GM18873 (cell line): ENCODE measurements around the gene KCNMA1.

Experiments used
- ATAC-seq: cut with Tn5 transposase; IDR thresholded peaks from one replicate; pipeline ENCODE4 v1.9.1; 2021; ENCODE audit warnings: mild to moderate bottlenecking, moderate library complexity, moderate number of reproducible peaks; ENCODE audit not compliant: unreplicated experiment, low FRiP score

The KCNMA1 gene

DNA sequence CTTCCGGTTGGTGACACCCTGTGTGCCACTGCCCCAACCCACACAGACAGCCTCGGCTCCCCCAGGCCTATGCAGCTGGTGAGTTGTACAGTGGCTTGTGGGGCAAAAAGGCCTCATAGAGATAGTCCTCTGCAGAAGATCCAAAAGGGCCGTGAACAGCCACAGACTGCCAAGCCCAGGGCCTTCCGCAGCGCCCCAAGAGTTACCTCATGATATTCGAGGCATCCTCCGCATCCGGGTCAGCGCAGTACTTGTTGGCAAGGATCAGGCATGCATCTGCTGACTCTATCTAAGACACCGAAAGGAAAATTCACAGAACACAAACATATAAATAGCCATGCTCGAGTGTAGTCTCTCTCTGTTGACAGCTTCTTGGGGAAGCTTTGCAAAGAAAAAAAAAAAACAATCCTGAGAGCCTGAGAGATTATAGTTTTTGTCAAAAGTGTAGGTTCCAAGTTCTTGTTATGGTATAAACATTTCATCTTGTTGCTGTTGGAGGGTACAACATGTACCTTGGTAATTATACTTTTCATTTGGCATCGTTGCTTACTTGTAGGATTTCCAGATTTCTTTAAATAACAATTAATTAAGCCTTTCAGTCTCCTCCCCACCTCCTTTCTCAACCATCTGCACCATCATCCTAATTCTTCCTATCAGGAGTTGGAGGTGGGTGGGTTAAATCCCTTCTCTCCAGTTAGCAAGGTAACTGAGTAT lies 553.0 kb downstream of the KCNMA1 start:
- ATAC-seq = no peak

DNA sequence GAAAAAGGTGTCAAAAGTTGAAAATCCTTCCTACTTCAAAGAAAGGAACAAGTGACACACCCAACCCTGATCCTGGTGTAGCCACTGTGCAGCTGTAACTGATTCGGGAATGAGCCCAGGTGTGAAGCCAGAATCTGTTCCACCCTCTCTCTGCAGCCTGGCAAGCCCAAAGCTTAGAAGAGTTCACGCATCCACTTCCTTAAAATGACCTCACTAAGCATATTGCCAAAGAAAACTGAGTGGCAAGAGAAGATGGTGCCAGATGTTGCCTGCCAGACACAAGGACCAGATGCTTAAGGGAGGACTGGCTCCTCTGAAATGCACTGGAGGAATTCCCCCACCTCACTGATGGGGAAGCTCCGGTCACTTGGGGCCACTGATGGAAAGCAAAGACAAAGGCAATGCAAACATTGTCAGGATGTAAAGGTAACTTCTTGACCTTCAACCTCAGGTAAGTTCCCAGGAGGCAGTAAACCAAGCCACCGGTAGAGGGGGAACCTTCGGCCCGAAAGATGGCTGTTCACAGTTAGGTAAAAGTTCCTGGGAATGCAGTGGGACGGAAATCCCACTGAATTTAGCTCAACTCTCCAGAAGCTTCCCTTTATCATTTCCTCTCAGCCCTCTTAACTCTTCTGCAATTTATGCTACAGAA lies 554.9 kb downstream of the KCNMA1 start:
- no peak for ATAC-seq

DNA sequence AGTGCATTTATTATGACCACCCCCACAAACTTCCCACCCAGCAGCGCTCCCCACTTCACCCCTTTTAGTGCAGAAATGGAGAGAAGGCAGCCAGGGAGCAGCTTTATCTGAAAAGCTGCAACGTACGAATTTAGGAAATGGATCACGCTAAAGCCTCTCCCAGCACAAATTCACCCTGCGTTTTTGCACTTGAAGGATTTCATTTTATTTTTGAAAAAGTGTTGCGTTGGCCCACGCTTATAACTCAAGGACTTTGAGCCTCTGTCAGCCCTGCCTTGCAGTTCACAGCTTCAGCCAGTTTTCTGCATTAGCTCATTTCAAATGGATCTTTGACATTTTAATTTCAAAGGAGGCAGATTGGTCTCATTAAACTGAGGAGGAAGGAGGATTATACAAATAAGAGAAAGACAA lies 556.1 kb downstream of the KCNMA1 start:
- ATAC-seq = no peak

DNA sequence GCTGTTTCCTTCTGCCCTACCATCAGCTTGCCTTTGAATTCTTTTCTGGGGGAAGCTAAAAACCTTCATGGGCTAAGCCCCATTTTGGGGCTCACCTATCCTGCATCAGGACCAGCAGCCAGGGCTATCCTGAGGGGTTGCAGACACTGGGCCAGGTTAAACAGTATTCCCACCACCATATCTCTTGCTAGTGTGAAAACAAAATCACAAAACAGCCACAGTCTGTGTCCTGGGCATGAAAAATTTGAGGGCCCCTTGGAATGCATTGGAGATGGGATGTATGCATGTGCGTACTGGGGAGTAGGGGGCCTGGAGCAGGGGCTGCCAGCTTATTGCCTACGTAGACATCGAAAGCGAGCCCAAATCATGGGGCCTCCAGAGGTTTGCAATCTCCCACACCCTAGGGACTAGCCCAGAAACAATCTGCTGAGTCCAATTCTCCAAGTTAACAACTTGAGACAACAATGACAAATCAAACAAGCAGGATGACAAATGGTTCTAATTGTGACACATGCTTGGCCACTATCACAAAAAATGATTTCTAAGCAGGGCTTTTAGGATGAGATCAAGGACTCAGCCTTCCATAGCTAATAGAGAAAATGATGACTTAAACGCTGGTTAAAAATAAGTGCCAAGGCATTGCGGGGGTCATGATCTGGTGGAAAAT lies 557.1 kb downstream of the KCNMA1 start:
- no peak for ATAC-seq

DNA sequence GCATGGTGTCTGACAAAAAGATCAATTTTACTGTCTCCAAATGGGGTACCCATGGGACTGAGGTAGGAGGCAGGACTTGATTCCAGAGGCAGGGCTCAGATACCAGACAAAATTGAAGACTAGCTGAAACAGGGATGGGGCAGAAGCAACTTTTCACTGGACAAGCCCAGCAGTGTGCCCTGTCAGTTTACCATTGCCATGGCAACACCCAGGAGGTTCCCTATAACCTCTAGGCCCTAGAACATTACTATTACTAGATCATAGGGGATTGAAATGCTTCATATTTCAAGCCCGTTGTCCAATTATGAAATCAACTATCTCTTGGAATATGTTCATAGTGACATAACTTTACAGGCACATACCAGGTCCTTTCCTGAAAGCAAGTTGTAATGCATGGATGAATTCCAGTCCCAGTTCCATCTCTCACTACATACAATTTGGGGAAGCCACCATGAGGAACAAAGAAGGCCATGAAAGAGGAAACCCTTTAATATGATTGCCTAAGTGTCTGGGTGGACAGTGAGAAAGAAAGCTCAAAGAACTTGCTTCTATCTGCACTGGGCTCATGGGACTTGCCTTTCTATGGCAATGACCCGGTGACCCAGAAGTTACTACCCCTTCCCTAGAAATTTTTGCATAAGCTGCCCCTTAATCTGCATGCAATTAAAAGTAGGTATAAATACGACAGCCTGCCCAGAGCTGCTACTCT lies 557.9 kb downstream of the KCNMA1 start:
- no peak for ATAC-seq

DNA sequence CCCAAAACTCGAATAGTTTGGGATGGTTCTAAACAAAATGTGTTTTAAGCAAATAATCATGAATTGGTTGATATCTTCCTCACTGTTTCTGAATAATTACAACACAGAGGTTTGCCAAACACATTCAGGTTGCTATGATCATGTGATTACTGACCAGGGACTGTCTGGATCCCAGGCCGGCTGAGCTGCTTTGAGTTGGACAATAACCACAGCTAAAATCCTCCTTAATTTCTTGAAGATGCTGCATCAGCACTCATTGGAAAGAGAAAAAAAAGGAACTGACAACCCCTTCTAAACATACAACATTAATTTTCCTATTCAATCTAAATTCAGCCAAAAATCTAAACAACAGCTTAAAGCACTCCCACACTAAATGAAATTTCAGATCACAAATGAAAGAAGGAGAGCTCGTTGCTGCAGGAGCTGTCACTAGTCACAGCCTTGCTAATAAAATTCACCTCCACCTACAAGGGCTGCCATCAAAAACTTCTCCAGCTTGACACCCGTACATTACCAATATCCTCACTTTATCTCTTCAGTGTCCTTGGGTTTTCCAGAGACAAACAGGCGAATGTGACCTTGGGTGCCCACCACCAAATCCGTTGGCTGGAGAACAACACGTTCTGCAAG lies 560.2 kb downstream of the KCNMA1 start:
- ATAC-seq = no peak

DNA sequence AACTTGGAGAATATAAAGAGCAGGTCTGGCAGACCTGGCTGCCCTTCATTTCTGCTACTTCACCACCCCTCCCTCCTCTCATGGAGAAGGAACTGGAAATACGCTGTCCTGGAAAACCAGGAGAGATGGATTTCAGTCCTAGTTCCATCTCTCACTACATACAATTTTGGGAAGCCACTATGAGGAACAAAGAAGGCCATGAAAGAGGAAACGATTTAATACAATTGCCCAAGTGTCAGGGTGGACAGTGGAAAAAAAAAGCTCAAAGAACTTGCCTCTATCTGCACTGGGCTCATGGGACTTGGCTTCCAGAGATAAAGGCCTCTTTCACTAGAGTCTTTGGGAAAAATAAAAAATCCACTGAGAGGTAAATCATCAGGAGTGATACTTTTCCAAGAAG lies 561.7 kb downstream of the KCNMA1 start:
- ATAC-seq = no peak

DNA sequence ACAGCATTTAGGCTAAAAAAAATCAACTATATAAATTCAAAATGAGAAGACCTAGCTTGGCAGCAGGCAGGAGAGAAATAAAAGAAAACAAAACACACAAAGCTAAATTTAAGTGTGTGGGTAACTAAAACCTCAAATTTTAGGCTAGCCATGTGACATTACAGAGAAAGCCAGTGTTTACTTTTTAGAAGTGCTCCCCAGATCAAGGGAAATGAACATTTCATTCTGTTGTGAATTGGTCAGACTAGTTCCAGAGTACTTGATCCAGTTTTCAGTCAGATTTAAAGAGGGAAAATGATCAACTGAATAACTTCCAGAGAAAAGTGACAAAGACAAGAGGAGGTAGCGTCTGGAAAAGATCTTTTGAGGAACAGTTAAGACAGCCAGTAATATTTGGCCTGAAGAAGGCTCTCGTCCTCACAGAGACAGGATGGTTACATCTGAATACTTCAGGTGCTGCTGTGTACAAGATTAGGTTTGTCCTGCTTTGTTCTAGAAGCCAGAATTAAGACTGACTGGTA lies 563.4 kb downstream of the KCNMA1 start:
- ATAC-seq = no peak

DNA sequence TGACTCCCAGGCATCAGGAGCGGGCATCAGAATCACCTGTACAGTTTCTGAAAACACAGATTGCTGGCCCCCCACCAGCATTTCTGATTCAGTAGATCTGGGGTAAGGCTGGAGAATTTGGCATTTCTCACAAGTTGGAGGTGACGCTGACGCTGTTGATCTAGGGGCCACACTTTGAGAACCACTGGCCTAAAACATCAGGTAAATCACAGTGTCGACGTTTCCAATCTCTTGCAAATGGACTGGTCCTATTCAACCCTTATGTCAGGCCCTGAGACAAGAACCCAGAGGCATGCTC lies 564.0 kb downstream of the KCNMA1 start:
- no peak for ATAC-seq

DNA sequence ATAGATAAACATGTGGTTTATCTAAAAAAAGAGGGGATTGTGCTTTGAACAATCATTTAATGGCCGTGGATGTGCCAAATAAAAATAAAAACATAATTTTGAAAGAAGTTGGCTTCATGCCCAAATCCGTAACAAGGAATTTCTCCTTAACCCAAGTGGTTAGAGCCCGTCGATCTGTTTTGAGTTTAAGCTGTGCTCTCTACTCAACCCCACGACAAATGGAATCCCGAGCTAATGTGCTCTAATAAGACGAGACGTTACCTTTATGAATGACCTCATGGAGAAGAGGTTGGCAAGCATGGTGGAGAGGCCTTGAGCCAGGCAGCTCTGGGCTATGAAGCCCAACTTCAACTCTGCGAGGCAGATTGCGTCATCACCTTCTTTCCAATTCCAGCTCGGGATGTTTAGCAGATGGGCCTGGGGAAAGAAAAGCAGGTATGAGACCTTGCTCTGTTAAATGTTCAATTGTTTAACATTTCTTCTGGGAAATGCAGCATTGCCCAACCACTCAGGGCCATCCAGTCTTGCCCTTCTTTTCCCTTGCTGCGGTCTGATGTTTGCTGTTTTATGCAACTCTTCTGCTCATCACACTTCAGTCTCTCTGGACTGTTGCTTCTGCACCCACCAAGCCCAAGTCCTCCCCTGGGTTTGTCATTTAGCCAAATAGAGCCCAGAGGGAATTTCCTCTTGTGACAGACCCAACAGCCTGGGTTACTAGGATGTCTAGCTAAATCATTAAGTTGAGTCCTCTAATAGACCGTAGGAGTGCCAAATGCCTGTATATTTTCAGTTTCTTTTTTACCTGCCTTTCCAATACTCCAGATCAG lies 564.6 kb downstream of the KCNMA1 start:
- no peak for ATAC-seq

DNA sequence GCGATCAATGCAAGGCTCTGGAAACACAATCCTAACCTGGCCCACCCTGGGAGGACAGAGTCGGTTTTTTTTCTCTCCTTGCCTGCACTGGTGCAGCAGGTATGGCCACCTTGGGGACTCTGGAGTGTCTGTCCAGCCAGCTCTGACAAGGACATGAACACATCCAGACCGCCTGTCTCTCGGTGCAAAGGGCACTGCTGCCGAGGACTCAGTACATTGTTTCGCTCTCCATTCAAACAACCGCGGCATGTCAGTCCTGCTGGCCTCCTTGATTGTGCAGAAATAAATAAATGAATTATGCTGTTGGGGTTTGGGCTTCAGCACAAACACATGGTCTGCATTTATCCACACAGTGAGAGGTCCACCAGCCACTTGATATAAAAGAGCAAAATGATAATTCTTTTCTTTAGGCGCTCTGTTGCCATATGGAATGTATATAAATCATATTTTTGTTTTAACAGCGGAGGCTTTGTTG lies 565.2 kb downstream of the KCNMA1 start:
- ATAC-seq = no peak

DNA sequence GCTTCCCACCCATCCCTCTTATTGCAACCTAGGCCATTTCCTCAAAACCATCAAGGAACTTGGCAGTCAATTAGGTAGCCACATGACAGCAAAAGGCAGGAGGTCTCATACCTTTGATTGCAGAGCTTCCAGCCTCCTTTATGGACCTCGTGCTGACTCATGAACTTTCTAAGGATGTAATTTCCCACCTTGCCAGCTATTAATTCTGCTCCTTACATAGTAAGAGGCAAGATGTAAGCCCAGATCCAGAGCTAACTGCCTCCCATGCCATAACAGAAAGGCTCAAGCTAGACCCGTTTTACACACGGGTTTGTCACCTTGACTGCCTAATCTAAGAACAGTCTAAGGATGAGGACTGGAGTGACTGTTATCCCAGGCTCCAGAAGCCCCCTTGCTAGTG lies 565.7 kb downstream of the KCNMA1 start:
- no peak for ATAC-seq

DNA sequence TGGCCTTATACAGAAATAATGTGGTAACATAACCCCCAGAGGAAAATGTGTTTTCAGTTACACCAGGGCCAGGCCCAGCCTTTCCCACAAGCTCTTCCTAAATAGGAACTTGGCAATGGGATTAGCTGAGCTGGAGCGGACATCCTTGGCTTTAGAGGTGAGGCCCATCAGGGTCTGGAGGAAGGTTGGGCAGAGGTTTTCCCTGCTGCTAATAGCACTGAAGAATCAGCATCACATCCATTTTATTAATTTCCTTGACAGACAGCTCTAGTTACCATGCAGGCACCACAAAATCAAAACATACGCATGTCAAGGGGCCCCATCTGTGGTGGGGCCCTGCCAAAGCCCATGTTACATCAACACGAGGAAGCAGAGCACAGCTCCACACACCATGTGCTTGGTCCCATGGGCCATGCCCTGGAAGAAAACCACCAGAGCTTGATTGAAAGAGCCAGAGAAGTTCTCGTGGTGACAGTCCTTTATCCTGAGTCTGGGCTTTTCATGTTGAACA lies 566.6 kb downstream of the KCNMA1 start:
- no peak for ATAC-seq

DNA sequence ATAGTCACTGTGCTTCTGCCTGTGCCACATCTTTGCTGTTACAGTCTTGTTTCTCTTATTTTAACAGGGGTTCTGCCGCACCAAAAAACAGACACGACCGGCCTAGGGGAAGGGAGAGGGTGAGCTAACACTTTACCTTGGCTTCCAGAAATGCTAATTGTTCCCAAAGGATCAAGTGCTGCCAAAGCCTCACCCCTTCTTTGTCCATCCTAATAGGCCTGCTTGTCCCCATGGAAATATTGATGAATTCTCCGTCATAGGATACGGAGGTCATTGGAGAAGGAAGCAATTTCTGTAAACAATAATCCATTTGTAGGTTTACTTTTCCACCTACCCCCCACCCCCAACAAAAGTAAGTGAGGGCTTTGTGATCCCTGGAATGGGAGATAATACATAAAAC lies 567.3 kb downstream of the KCNMA1 start:
- no peak for ATAC-seq

DNA sequence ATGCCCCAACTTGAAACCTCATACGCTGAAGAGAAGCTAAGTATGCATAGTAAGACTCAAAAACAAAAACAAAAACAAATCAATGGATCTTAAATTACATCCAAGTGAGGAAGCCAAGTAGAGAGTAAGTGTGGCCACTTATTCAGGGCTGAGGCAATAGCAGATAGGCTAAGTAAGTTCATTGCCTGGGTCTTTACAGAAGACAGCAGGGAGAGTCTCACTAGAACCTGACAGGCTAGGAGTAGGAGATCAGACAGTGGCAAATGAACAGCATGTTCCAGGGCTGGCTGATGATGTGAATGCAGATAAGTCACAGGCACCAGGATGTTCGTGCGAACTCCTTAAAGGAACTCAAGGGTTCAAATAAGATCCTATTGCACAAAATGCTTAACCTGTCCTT lies 568.6 kb downstream of the KCNMA1 start:
- ATAC-seq = no peak

DNA sequence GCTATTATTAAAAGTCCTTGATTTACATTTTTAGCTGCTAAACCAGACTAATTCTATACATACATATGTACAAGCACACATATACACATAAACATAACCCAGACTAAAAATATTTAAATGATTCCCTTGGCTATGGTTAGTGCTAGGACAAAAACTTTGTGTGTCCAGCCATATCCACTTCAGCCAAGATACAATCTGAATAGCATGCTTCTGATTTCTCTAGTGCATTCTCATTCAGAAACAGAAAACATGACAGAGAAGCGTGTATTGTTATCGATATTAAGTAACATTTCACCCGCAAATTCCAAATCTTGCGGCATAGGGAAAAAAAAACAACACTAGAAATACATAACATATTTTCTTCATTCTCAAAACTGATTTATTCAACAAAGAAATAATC lies 569.3 kb downstream of the KCNMA1 start:
- no peak for ATAC-seq

DNA sequence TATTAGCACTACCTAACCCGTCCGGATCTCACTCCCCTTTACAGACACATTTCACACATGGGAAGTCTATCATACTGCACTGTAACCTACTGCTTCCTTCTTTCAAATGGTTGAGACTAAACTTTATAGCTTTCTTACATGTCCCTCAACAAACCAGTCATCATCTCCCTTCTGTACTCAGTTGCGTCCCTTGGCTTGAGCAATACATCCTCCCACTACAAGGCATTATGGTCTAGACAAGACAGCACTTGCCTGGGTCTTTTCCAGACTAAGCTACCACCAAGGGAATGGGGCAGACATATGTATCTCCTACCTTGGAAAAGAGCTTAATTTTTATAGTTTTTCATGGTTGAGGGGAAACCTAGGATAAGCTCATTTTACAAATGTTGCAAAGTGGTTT lies 575.2 kb downstream of the KCNMA1 start:
- no peak for ATAC-seq

DNA sequence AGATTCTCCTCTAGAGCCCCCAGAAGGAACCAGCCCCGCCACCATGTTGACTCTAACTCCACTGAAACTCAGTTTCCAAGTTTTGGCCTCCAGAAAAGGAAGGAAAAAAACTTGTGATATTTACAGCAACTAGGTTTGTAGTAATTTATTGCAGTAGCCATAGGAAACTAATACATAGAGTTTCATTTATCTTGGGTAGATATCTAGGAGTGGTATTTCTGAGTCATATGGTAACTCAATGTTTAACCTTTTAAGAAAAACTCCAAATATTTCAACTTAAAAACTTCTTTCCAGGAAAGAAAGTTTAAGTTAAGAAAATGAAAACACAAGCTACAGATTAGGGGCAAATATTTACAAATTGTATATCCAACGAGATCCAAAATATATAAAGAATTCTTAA lies 576.7 kb downstream of the KCNMA1 start:
- no peak for ATAC-seq

DNA sequence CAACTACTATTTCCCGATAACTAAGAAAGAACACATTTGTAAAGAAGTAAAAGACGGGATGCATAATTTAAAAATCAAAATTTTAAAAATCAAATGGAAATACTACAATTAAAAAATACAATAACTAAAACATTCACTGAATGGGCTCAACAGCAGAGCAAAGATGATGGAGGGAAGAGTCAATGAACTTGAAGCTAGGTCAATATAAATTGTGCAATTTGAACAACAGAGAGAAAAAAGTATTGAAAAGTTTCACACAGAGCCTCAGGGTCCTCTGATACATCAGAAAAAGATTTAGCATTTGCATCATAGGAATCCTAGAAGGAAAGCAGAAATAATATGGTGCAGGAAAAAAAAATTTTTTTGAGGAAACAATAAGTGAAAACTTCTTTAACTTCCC lies 581.0 kb downstream of the KCNMA1 start:
- ATAC-seq = no peak

DNA sequence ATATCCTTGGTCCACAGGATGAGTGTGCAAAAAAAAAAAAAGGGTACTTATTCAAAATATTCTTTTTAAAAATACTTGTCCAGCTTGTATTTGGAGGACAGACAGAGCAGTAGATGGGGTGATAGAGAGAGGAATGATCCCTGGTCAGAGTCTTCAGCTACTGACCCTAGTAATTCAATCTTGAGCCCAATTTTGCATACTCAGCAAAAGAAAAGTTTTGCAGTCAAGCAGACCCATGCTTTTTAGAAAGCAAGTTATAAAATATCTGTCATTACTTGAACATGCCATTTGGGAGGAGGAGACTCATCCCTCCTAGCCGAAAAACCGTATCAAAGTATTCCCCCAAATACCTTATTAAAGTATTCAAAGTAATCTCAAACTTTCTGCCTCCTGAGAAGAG lies 585.0 kb downstream of the KCNMA1 start:
- ATAC-seq = no peak
